ENCODE measurements around the gene LONP2.

The LONP2 gene

DNA sequence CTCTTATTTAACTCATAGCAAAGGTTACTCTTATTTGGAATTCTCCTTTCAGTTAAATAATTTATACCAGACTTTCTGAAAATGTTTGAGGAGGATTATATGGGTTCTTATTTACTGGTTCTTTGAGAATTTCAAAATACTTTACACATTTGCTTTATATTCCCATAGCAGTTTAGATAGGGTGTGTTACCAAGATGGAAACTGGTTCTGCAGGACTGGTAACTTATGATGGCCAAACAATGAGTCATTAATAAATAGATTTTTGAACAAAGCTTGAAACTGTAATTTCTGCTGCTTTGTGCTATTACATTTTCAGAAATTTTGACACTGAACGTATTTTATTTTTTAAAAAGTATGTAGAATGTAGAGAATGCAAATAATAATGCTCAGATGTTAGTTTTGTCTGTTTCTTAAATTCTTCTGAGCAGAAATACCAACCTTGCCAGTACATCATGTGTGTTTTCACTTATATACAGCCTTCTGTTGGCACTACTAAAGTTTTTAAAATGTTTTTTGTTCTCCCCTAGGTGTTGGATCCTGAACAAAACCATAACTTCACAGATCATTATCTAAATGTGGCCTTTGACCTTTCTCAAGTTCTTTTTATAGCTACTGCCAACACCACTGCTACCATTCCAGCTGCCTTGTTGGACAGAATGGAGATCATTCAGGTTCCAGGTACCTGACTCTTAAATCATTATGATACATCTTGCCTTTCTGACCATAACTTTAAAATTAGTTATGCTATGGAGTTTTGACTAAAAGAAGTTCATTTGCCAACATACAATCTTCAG is 51.6 kb downstream of the LONP2 start:
- H3K79me2 ChIP-seq (ENCODE audit: low read length) = no peaks in the 10 kb centered on the region
- H3K4me3 ChIP-seq (ENCODE audit: low read length) = no peak overlapping the region
- no peak overlapping the region for H2AFZ ChIP-seq (ENCODE audit: low read depth, low read length)
- H3K4me2 ChIP-seq (ENCODE audit: low read length) = no peak overlapping the region
- no peak for TF ChIP-seq EZH2phosphoT487 (IDR thresholded peaks at IDR 0.05; ENCODE audit: low read depth)
- TF ChIP-seq, protein P1, sequence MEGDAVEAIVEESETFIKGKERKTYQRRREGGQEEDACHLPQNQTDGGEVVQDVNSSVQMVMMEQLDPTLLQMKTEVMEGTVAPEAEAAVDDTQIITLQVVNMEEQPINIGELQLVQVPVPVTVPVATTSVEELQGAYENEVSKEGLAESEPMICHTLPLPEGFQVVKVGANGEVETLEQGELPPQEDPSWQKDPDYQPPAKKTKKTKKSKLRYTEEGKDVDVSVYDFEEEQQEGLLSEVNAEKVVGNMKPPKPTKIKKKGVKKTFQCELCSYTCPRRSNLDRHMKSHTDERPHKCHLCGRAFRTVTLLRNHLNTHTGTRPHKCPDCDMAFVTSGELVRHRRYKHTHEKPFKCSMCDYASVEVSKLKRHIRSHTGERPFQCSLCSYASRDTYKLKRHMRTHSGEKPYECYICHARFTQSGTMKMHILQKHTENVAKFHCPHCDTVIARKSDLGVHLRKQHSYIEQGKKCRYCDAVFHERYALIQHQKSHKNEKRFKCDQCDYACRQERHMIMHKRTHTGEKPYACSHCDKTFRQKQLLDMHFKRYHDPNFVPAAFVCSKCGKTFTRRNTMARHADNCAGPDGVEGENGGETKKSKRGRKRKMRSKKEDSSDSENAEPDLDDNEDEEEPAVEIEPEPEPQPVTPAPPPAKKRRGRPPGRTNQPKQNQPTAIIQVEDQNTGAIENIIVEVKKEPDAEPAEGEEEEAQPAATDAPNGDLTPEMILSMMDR (IDR thresholded peaks at IDR 0.05; ENCODE audit: low read depth, low read length) = no peak
- no peaks in the 10 kb centered on the region for H4K20me1 ChIP-seq (ENCODE audit: insufficient read depth, low read length)
- no peaks in the 10 kb centered on the region for H3K27me3 ChIP-seq (ENCODE audit: low read depth, low read length)
- no peak overlapping the region for H3K9ac ChIP-seq (ENCODE audit: low read length)
- H3K27ac ChIP-seq (ENCODE audit: low read length) = no peak overlapping the region
- H3K9me3 ChIP-seq (ENCODE audit: insufficient read depth, low read length) = no peaks in the 10 kb centered on the region
- H3K36me3 ChIP-seq (replicated peaks; ENCODE audit: low read depth, low read length) = peaks cover 19% of the 10 kb centered on the region
- H3K4me1 ChIP-seq (ENCODE audit: low read length) = no peaks in the 10 kb centered on the region

GRCh38 chr16:48299471-48299870 is 55.4 kb downstream of the LONP2 start:
- TF ChIP-seq EZH2phosphoT487 (IDR thresholded peaks at IDR 0.05; ENCODE audit: low read depth) = no peak
- TF ChIP-seq, protein P1 (IDR thresholded peaks at IDR 0.05; ENCODE audit: low read depth, low read length) = no peak
- H3K4me2 ChIP-seq (ENCODE audit: low read length) = no peak overlapping the region
- no peak overlapping the region for H2AFZ ChIP-seq (ENCODE audit: low read depth, low read length)
- H3K9me3 ChIP-seq (ENCODE audit: insufficient read depth, low read length) = no peaks in the 10 kb centered on the region
- H3K27me3 ChIP-seq (ENCODE audit: low read depth, low read length) = no peaks in the 10 kb centered on the region
- no peak overlapping the region for H3K9ac ChIP-seq (ENCODE audit: low read length)
- no peak overlapping the region for H3K4me3 ChIP-seq (ENCODE audit: low read length)
- H3K36me3 ChIP-seq (replicated peaks; ENCODE audit: low read depth, low read length) = peaks cover 32% of the 10 kb centered on the region
- no peaks in the 10 kb centered on the region for H3K4me1 ChIP-seq (ENCODE audit: low read length)
- H4K20me1 ChIP-seq (ENCODE audit: insufficient read depth, low read length) = no peaks in the 10 kb centered on the region
- H3K27ac ChIP-seq (ENCODE audit: low read length) = no peak overlapping the region
- H3K79me2 ChIP-seq (ENCODE audit: low read length) = no peaks in the 10 kb centered on the region

- no peak overlapping the region for H3K27ac ChIP-seq (ENCODE audit: low read length)
- H3K4me2 ChIP-seq (ENCODE audit: low read length) = no peak overlapping the region
These were observed 56.3 kb downstream of the LONP2 start for GRCh38 chr16:48300391-48300856.

GRCh38 chr16:48308535-48308934 is 64.4 kb downstream of the LONP2 start:
- no peak for TF ChIP-seq EZH2phosphoT487 (IDR thresholded peaks at IDR 0.05; ENCODE audit: low read depth)
- TF ChIP-seq, protein P1 (IDR thresholded peaks at IDR 0.05; ENCODE audit: low read depth, low read length) = no peak
- Histone ChIP-seq H3K4me2 (ENCODE audit: low read length) (no peak overlapping the region), H3K9ac (ENCODE audit: low read length) (no peak overlapping the region), H4K20me1 (ENCODE audit: insufficient read depth, low read length) (no peaks in the 10 kb centered on the region), H2AFZ (ENCODE audit: low read depth, low read length) (no peak overlapping the region), H3K27me3 (ENCODE audit: low read depth, low read length) (no peaks in the 10 kb centered on the region), H3K27ac (ENCODE audit: low read length) (no peak overlapping the region), H3K36me3 (replicated peaks; ENCODE audit: low read depth, low read length) (peaks cover 69% of the 10 kb centered on the region), H3K9me3 (ENCODE audit: insufficient read depth, low read length) (peaks cover 40% of the 10 kb centered on the region; the same call in 1 of the 2 replicates), H3K4me1 (ENCODE audit: low read length) (no peaks in the 10 kb centered on the region), H3K4me3 (ENCODE audit: low read length) (no peak overlapping the region), H3K79me2 (ENCODE audit: low read length) (no peaks in the 10 kb centered on the region)

More at GRCh38 chr16:48300391-48300856, 56.3 kb downstream of the LONP2 start:
- Histone ChIP-seq H3K79me2 (ENCODE audit: low read length) (no peaks in the 10 kb centered on the region), H3K9ac (ENCODE audit: low read length) (no peak overlapping the region), H3K9me3 (ENCODE audit: insufficient read depth, low read length) (no peaks in the 10 kb centered on the region), H3K36me3 (replicated peaks; ENCODE audit: low read depth, low read length) (peaks cover 36% of the 10 kb centered on the region), H2AFZ (ENCODE audit: low read depth, low read length) (no peak overlapping the region), H3K4me1 (ENCODE audit: low read length) (no peaks in the 10 kb centered on the region), H3K4me3 (ENCODE audit: low read length) (no peak overlapping the region), H3K27me3 (ENCODE audit: low read depth, low read length) (no peaks in the 10 kb centered on the region), H4K20me1 (ENCODE audit: insufficient read depth, low read length) (no peaks in the 10 kb centered on the region)
- no peak for TF ChIP-seq EZH2phosphoT487 (IDR thresholded peaks at IDR 0.05; ENCODE audit: low read depth)
- TF ChIP-seq, protein P1 (IDR thresholded peaks at IDR 0.05; ENCODE audit: low read depth, low read length) = no peak

Data from OCI-LY3 (cell line).